ENCODE measurements around the gene PREP. TPM values are rescaled to one million over a fixed set of nuclear protein-coding genes. Genes with fewer than 3 reads are reported as not detected.

The PREP gene
- total and polyA plus RNA-seq, 2 of the 8 experiments (the other 6 are each of a cell fraction or from before 2014, with no cell fraction given) = 26.8 to 70.0 TPM

DNA sequence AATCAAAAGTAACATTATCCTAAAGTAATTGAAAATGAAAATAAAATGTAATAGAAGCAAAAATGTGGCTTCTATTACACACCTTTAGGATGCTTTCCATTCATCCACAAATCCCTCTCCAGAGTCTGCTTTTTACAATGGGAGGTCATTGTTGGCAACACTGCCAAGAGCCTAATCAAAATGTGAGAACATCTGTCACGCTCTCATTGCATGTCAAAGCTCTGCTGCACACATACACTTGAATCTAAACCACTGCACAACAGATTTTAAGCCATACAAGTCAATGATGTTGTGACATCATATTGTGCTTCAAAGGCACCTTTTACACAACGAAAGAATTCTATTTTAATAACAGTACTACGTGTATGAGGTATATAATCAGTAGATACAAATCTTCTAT is 82.1 kb downstream of the PREP start (continued):
- TF ChIP-seq TCF12 (IDR thresholded peaks at IDR 0.05; ENCODE audit: low read depth, low read length) = no peak
- TF ChIP-seq SP2 (IDR thresholded peaks at IDR 0.05; ENCODE audit: low read length) = no peak
- no peak for TF ChIP-seq EZH2 (IDR thresholded peaks at IDR 0.05; ENCODE audit: low read depth, low read length, severe bottlenecking)
- TF ChIP-seq RFX5 (IDR thresholded peaks at IDR 0.05; ENCODE audit: borderline replicate concordance, low read depth, low read length) = no peak
- TF ChIP-seq, protein P1, sequence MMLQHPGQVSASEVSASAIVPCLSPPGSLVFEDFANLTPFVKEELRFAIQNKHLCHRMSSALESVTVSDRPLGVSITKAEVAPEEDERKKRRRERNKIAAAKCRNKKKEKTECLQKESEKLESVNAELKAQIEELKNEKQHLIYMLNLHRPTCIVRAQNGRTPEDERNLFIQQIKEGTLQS (IDR thresholded peaks at IDR 0.05; ENCODE audit: insufficient read depth, low read depth, low read length) = no peak

All from H1 (cell line).